Fibroblast of the aortic adventitia (primary cell): ENCODE measurements around the gene GATAD2B. TPM values are rescaled to one million over a fixed set of nuclear protein-coding genes. Genes with fewer than 3 reads are reported as not detected.

Experiments
- DNase-seq: peaks from one replicate; pipeline ENCODE4 v3.0.0-alpha.2; 2010; ENCODE audit warnings: low read depth
- H3K4me3 ChIP-seq: 2 replicates; pipeline ENCODE4 v1.5.1; 2011; ENCODE audit warnings: low read depth, mild to moderate bottlenecking, control low read depth, low read length, moderate library complexity
- total RNA-seq: library from RNA; depleted of rRNA; stranded (reverse); fragments of >200 nt; gene quantifications from 2 replicates; pipeline ENCODE4 v1.2.3, GENCODE V29; 2012; ENCODE audit warnings: low replicate concordance
- TF ChIP-seq, protein P1 (sequence below): IDR thresholded peaks from 2 replicates; pipeline ENCODE4 v1.5.1; 2011; ENCODE audit warnings: mild to moderate bottlenecking, low read length, control low read depth, inconsistent platforms; ENCODE audit not compliant: insufficient read depth

Gene GATAD2B
- total RNA-seq, 1 donor = 11.3 TPM

DNA sequence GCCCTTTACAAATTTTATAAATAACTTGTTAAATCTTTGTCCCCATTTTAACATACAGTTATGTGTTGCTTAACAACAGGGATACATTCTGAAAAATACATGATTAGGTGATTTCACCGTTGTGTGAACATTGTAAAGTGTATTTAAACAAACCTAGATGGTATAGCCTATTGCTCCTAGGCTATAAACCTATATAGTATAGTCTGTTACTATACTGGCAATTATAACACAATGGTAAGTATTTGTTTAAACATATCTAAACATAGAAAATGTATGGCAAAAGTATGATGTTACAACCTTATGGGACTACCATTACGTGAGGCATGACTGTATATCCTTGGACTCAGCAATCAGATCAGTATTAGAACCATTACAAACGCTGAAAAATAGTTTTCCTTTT, 36.6 kb downstream of the GATAD2B start:
- TF ChIP-seq, protein P1, sequence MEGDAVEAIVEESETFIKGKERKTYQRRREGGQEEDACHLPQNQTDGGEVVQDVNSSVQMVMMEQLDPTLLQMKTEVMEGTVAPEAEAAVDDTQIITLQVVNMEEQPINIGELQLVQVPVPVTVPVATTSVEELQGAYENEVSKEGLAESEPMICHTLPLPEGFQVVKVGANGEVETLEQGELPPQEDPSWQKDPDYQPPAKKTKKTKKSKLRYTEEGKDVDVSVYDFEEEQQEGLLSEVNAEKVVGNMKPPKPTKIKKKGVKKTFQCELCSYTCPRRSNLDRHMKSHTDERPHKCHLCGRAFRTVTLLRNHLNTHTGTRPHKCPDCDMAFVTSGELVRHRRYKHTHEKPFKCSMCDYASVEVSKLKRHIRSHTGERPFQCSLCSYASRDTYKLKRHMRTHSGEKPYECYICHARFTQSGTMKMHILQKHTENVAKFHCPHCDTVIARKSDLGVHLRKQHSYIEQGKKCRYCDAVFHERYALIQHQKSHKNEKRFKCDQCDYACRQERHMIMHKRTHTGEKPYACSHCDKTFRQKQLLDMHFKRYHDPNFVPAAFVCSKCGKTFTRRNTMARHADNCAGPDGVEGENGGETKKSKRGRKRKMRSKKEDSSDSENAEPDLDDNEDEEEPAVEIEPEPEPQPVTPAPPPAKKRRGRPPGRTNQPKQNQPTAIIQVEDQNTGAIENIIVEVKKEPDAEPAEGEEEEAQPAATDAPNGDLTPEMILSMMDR = no peak
- H3K4me3 ChIP-seq = no peak overlapping the region
- DNase-seq = no peak

DNA sequence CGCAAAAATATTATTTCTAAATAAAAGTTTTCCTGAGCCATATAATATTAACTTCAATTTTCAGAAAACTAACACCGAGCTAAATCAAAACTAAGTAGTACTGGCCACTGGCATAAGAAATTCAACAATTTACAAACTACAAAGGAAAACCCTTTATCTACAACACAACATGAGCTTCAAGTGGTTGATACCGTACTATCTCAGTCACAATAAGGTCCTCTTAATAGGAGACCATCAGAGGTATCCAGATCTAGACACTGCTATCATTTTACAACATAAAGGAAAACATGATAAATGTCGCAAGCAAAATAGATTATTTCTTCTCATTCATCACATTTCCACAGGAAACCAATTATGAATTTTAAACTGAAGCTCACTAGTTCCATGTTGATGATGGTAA, 39.5 kb downstream of the GATAD2B start:
- H3K4me3 ChIP-seq = no peak overlapping the region
- TF ChIP-seq, protein P1 = no peak
- no peak for DNase-seq

DNA sequence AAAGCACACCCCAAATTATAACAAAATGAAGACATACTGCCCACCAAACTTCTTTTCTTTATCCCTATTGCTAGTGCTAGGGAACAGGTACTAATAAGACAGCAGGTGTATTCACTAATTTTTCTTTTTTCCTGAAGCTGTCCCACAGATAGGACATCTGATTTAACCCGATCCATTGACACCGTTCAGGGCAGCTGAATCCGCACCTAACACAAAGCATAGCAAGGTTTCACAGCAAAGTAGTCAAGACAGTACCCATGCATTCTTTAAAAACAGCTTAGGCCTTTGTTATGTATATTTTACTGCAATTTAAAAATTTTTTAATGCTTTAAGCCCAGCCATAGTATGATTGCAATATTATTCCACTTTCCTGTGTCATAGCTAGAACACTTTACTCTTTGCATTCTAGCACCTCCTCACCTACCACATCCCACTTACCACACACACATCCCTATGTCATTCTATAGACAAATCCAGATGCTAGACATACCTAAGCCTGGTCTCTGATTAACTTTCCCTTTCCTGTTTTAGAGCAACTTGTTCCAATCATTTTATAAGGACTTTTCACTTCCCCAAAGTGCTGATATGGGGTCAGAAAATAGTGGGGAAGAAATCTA, 40.4 kb downstream of the GATAD2B start:
- no peak for DNase-seq
- H3K4me3 ChIP-seq = no peak overlapping the region
- TF ChIP-seq, protein P1 = no peak

DNA sequence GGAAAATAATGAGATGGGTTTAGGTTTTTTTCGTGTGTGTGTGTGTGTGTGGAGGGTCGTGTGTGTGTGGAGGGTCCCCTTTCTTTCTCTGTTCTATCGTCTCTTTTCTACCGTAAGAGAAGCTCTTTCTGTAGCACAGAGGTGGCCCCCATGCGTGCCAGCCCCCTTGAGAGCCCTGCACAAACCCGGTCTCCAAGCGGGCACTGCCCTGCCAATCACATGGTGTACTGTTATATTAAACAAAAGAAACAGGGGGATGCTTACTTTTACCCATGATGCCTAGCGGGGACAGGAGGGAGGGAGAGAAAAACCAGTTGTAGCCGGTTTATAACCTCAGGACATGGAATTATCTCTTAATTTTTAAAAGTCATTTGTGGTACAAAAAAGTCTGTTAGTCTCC, 41.0 kb downstream of the GATAD2B start:
- peak overlapping the region; percentile 49 for H3K4me3 ChIP-seq
- DNase-seq = peak; percentile 55
- TF ChIP-seq, protein P1 = no peak

DNA sequence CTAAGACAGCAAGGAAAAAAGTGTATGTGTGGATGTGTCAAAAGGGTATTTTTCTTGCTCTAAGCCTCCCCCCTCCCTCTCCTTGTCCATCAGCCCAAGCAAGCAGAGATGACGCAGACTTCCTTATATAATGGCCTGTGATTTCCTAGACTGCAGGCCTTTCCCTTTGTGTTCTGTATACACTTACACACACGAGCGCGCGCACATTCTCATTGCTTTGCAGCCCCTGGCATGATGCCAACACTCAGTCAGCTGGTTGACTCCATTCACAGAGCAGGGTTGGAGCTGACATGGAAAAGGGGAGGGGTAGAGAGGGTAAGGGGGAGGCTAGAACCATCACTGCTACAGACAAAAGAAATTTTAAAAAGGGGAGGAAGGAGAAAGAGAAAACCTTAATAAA, 41.8 kb downstream of the GATAD2B start:
- TF ChIP-seq, protein P1 = no peak
- peak overlapping the region; percentile 49 for H3K4me3 ChIP-seq
- DNase-seq = peak; percentile 94

DNA sequence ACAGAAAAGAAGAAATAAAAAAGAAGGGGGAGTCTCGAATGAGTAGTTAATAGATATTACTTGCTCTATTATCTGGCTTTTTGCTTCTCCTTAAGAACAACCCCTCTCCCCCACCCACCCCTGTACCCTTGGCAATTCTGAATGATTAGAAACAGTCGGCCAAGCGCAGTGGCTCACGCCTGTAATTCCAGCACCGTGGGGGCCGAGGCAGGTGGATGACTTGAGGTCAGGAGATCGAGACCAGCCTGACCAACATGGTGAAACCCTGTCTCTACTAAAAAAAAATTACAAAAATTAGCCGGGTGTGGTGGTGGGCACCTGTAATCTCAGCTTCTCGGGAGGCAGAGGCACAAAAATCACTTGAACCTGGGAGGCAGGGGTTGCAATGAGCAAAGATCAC, 42.7 kb downstream of the GATAD2B start:
- DNase-seq = no peak
- H3K4me3 ChIP-seq = no peak overlapping the region
- TF ChIP-seq, protein P1 = no peak

DNA sequence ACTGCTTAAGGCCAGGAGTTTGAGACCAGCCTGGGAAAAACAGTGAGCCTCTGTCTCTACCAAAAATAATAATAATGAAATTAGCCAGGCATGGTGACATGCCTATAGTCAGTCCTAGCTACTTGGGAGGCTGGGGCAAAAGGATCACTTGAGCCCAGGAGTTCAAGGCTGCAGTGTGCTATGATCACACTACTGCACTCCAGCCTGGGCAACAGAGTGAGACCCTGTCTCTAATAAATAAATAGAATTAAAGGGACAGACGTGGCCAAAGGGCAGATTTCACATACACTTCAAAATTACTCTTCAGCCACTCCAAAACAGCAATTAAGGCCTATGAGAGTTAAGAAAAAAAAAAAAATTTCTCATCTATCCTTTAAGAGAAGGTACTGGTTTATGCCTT, 45.7 kb downstream of the GATAD2B start:
- no peak overlapping the region for H3K4me3 ChIP-seq
- DNase-seq = no peak
- TF ChIP-seq, protein P1 = no peak
